GM19463 (cell line): Measurements from ENCODE around the gene TMEM121B.
"Not testable (repeated sequence)": the region's sequence is repeated elsewhere in the genome, so short reads cannot be mapped to it uniquely, and the experiment has no call there.

Experiments
- ATAC-seq: cut with Tn5 transposase; IDR thresholded peaks from one replicate; pipeline ENCODE4 v1.9.1; 2021; ENCODE audit warnings: mild to moderate bottlenecking, moderate library complexity; ENCODE audit not compliant: unreplicated experiment

TMEM121B gene

GRCh38 chr22:17121233-17122195 lies at the start of gene TMEM121B:
Gene TMEM121B (minus strand): TSS chr22:17121360. CDS start chr22:17121127, 233 bp downstream.
- peak; percentile 17 for ATAC-seq

- no peak for ATAC-seq
Measured at GRCh38 chr22:17167486-17167885, 46.3 kb upstream of the TMEM121B start.

GRCh38 chr22:17164392-17165024 lies 43.3 kb upstream of the TMEM121B start:
- ATAC-seq, result no peak

- ATAC-seq, result no peak
Measured at GRCh38 chr22:17162731-17163130, 41.6 kb upstream of the TMEM121B start.

- no peak for ATAC-seq
Measured at GRCh38 chr22:17161991-17162390, 40.8 kb upstream of the TMEM121B start.

- ATAC-seq, result peak; percentile 20
Measured at GRCh38 chr22:17159504-17159951, 38.4 kb upstream of the TMEM121B start.

- peak; percentile 78 for ATAC-seq
Measured at GRCh38 chr22:17158568-17159503, 37.7 kb upstream of the TMEM121B start, which contains the start of gene HDHD5. Gene HDHD5 (minus strand): TSS chr22:17159277. CDS start chr22:17159251, 26 bp downstream.

- no peak for ATAC-seq
Measured at GRCh38 chr22:17158176-17158567, 37.0 kb upstream of the TMEM121B start.

- no peak for ATAC-seq
Measured at GRCh38 chr22:17157714-17158113, 36.6 kb upstream of the TMEM121B start.

- ATAC-seq, result no peak
Measured at GRCh38 chr22:17155941-17156340, 34.8 kb upstream of the TMEM121B start.

GRCh38 chr22:17152971-17153370 lies 31.8 kb upstream of the TMEM121B start:
- ATAC-seq, result no peak

GRCh38 chr22:17152340-17152739 lies 31.2 kb upstream of the TMEM121B start:
- ATAC-seq, result no peak

GRCh38 chr22:17149076-17149815 lies 28.1 kb upstream of the TMEM121B start:
- ATAC-seq, result no peak

GRCh38 chr22:17147458-17147857 lies 26.3 kb upstream of the TMEM121B start:
- ATAC-seq, result not testable (repeated sequence)

GRCh38 chr22:17145021-17145680 lies 24.0 kb upstream of the TMEM121B start:
- no peak for ATAC-seq

- ATAC-seq, result no peak
Measured at GRCh38 chr22:17143826-17144225, 22.7 kb upstream of the TMEM121B start.

- ATAC-seq, result no peak
Measured at GRCh38 chr22:17143101-17143500, 21.9 kb upstream of the TMEM121B start.

GRCh38 chr22:17140826-17141766 lies 19.9 kb upstream of the TMEM121B start:
- no peak for ATAC-seq
